HG02885 (cell line): ENCODE data around the gene LIPT2.

Experiments used
- ATAC-seq: cut with Tn5 transposase; IDR thresholded peaks from one replicate; pipeline ENCODE4 v1.9.1; 2021; ENCODE audit warnings: mild to moderate bottlenecking; ENCODE audit not compliant: unreplicated experiment, poor library complexity

The LIPT2 gene

DNA sequence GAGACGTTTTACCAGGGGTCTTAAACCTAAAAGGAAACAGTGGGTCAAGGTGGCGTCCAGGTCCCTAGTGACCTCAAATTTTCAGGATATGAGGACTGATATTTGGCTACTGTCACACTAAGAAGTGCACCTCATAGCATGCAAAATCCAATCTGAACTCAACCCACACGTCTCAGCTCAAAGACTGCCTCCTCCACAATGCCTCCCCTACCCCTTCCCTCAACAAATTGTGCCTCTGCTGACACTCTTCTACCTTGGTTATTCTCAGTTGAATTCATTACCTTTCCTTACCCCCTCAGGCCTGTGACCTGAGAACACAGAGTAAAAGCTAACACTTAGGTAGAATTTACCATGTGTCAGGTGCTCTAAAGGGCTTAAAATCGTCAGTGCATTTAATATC is 12.4 kb upstream of the LIPT2 start:
- ATAC-seq, result no peak

GRCh38 chr11:74504100-74504691 is 10.7 kb upstream of the LIPT2 start:
- ATAC-seq, result no peak

- no peak for ATAC-seq
These were observed 1.4 kb upstream of the LIPT2 start for GRCh38 chr11:74494916-74495315.

DNA sequence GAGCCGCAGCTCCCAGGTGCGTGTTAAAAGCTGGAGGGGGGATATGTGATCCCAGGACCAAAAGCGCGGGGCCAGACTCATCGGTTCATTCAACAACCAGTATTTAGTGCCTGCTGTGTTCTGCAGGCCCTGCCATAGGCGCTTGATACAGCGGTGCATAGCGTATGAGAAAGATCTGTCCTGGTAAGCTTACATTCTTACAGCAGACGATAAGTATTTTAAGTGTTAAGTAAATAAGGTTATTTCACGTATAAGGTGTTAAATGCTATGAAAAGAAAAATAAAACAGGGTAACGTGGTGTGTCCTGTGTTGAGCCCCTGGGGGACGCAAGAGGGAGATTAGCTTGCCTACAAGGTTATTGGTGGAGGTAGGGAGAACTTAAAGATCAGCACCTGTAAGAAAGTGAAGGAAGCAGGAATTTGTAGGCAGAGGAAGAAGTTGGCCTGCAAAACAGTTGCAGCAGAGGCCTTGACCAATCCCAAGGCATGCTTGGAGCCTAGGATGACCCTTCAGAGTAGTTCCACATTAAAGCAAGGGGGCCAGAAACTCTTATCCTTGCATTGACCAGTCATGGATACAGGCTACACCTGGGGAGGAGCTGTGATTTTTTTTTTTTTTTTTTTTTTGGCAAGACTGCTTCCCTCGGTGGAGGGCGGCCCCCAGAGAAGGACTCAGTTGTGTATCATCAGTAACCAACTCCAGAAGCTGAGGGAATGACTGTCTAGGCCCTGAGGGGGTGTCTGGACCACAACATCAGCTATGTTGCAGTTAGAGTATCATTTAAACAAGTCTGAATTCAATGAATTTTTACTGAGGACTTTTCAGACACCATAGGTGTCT is 487 bp upstream of the LIPT2 start:
- ATAC-seq, result no peak

DNA sequence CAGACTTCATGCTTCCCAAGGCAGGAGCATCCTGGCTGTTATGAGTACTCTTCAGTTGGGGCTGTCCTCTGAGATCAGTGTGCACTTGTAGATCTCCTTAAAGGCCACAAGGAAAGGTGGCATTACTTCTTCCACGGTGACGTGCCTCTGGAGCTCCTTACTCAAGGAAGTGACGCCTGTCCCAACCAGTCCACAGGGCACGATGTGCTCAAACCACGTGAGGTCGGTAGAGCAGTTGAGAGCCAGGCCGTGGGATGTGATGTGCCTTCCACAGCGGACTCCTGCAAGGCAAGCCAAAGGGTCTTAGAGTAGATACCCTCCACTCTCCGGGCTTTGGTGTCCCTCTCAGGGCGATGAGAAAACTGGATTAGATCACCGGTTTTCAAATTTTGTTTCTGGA is 1.4 kb downstream of the LIPT2 start:
- no peak for ATAC-seq

- no peak for ATAC-seq
These were observed 2.6 kb downstream of the LIPT2 start for GRCh38 chr11:74490941-74491340.

GRCh38 chr11:74487875-74488274 is 5.6 kb downstream of the LIPT2 start:
- ATAC-seq, result no peak

DNA sequence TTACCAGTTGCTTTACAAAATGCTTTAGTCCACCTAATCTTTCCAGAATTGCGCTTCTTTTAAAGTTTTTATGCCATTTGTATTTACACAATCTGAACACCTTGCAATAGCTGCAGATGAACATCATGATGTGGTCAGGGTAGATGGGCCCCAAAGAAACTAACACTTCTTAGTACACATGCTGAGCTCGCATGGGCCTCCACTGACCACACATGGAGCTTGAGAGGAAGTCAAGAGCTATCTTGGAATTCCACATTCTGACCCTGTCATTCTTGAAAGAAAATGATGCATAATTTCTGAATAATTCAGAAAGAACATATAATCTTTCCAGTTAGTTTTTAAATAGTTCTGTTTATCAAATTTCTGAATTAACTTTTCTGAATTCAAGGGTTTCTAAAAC is 7.7 kb downstream of the LIPT2 start:
- ATAC-seq, result no peak

DNA sequence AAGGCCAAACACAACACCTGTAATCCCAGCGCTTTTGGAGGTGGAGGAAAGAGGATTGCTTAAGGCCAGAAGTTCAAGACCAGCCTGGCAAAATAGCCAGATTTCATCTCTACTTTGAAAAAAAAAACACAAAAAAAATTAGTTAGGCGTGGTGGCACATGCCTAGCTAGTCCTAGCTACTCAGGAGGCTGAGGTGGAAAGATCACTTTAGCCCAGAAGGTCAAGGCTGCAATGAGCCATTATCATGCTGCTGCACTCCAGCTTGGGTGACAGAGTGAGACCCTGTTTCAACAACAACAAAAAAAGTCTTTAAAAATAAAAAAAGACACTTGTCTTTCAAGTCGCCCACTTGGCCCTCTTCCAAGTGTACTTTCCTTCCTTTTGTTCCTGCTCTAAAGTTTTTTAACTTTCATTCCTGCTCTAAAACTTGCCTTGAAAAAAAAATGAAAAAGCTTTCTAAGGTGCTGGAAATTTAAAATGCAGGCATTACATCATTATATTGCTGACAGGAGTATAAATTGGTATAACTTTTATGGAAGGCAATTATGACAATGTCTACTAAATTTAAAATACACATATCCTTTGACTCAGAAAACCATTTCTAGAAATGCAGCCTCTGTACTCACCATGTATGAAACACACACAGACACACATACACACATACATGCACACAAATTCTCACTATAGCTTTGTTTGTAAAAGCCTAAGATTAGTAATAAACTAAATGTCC is 12.7 kb downstream of the LIPT2 start:
- ATAC-seq, result no peak

DNA sequence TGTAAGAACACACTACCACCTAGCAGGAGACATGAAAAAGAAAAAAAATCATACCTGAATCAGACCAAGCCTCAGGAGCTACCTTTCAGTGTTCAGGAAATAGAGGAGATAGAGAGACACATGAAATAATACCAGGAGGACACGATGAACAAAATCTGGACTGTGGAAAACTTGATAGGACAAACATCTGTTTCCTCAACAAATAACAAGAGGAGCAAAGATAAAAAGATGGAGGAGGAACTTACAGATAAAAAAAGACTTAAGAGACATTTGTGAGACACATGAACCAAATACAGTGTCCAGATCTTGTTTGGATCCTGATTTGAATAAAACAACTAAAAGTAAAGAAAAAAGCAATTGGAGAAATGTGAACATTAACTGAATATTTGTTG is 13.8 kb downstream of the LIPT2 start:
- ATAC-seq, result no peak

DNA sequence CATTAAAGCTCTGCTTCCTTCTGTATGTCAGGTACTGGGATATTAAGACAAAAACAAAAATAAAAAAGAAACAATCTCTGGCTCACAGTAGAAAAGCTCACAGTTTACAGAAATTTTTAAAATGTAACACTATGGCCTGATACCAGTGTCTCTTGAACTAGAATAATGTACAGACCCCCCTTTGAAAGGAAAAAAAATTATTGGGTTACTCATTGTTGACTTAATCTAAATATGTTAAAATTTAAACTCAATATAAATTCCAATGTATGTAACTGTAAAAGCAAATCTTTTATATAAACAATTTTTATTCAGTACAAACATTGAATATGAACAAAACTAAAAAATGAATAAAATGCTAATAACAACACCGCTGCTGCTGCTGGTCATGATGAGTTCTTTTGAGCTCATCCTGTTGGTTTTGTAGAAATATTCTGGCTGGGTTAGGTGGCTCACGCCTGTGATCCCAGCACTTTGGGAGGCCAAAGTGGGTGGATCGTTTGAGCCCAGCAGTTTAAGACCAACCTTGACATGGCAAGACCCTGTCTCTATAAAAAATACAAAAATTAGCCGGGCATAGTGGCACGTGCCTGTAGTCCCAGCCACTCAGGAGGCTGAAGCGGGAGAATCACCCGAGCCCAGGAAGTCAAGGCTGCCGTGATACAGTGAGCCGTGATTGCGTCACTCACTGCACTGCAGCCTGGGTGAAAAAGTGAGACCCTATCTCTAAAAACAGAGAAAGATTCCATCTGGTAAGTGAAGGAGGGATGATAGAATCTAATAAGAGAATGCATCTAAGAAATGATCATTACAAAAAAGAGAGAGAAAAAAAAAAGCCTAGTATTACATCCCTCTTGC is 14.4 kb downstream of the LIPT2 start:
- ATAC-seq, result no peak

DNA sequence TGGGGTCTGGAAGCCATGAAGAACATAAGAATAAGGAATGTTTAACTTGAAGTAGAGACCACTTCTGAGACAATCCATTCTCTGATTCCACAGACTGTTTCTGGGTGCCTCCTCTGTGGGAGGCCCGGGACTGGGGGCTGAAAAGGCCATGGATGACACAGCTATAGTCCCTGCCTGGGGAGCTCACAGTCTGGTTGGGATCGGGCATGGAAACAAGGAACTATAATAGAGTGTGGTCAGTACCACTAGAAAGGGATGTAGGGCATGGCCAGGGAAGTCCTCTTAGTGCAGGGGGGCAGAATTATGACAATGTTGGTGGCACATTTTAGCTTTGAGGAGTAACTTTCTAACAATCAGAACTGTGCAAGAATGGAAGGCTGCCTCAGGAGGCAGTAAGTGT is 17.0 kb downstream of the LIPT2 start:
- ATAC-seq, result no peak

DNA sequence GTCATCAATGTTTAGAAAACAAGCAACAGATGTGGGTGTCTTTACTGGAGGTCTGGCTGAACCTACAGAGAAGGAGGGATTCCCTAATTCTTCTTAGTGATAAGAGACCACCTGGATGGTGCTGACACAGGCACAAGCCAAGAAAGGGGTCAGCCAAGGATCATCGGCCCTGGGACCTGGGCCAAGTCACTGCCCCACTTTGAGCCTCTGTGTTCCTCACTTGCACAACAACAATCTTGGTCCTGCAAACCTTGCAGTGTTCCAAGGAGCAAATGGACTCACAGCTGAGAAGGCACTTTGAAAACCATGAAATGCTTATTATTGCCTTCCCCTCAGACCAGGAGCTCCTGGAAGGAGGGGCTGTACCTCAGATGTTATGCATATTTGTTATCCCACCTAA is 19.2 kb downstream of the LIPT2 start:
- no peak for ATAC-seq

GRCh38 chr11:74473382-74474173 is 19.9 kb downstream of the LIPT2 start:
- ATAC-seq, result no peak

- ATAC-seq, result no peak
These were observed 21.7 kb downstream of the LIPT2 start for GRCh38 chr11:74471668-74472429.

DNA sequence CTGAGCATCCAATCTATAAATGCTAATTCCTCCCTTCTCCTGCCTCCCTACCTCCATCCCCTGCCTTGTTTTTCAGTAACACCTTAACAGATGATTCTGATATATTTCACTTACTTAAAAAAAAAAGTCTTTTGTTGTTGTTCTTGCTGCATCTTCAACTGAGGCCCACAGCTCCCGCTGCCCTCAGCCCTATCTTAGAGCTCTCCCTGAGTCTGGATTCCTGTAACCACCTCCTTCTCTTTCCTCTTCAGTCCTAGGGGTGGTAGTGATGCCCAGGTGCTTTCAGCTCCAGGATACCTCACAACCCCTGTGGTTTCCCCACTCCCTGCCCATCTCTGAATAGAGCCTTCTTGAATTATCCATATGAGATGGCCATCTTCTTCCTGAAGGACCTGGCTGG is 22.5 kb downstream of the LIPT2 start:
- ATAC-seq, result no peak

GRCh38 chr11:74470526-74470925 is 23.0 kb downstream of the LIPT2 start:
- no peak for ATAC-seq

GRCh38 chr11:74468936-74469335 is 24.6 kb downstream of the LIPT2 start:
- ATAC-seq, result no peak

DNA sequence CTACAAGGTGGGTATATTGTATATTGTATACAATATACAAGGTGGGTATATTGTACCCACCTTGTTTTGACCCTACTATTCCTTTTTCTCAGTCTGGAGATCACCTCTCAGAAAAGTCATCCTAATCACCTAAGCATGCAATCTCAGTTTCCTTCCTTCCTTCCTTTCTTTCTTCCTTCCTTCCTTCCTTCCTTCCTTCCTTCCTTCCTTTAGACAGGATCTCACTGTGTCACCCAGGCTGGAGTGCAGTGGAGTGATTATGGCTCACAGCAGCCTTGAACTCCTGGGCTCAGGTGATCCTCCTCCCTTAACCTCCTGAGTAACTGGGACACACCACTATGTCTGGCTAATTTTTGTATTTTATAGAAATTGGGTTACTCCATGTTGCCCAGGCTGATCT is 25.0 kb downstream of the LIPT2 start:
- no peak for ATAC-seq
